HL-60 (cell line): ENCODE measurements around the gene PROCA1.

Experiments
- GABPA ChIP-seq: IDR thresholded peaks from 2 replicates; pipeline ENCODE4 v1.6.1; 2012; ENCODE audit warnings: low read depth
- POLR2AphosphoS5 ChIP-seq: IDR thresholded peaks from 2 replicates; pipeline ENCODE4 v1.6.1; 2012; ENCODE audit warnings: low read depth
- TF ChIP-seq, protein P1 (sequence below): IDR thresholded peaks from one replicate; pipeline ENCODE4 v1.5.1; 2011; ENCODE audit warnings: low read length, control low read depth, inconsistent platforms; ENCODE audit not compliant: insufficient read depth

DNA sequence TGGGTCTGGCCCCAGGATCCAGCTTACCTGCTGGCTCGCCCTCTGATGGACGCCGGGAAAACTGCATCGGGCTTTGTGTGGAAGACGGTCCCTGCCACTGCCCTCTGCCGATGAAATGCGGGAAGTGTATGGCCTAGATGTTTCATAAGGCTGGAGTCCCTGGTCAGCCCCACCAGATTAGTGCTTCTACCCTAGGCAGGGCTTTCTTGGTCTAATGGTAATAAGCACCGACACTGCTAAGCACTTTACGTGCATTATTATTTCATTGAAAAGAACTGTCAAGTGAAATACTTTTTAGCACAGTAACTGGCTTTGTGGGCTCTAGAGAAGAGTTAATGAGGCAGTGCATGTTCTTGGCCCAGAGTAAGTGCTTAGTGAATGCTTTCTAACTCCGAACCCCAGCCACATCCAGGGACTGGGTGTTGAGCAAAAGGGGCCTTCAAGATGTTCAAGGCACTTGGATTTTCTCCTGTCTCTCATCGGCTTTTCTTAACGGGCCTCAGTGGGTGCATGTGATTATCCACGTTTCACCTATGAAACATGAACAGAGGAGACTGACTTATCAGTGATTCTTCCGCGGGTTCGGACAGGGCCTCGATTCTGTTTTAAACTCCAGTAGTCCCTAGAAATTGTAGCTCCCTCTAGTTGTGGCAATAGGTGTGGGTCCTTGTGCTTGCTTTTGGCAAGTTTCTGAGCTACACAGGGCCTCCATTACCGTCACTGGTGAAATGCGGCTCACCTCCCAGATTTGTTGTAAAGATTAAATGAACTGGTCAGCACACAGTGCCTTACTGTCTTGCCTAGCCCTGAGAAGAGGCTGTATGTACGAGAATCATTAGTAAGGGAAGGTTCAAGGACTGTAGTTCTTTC is 38.7 kb upstream of the PROCA1 start:
- TF ChIP-seq, protein P1, sequence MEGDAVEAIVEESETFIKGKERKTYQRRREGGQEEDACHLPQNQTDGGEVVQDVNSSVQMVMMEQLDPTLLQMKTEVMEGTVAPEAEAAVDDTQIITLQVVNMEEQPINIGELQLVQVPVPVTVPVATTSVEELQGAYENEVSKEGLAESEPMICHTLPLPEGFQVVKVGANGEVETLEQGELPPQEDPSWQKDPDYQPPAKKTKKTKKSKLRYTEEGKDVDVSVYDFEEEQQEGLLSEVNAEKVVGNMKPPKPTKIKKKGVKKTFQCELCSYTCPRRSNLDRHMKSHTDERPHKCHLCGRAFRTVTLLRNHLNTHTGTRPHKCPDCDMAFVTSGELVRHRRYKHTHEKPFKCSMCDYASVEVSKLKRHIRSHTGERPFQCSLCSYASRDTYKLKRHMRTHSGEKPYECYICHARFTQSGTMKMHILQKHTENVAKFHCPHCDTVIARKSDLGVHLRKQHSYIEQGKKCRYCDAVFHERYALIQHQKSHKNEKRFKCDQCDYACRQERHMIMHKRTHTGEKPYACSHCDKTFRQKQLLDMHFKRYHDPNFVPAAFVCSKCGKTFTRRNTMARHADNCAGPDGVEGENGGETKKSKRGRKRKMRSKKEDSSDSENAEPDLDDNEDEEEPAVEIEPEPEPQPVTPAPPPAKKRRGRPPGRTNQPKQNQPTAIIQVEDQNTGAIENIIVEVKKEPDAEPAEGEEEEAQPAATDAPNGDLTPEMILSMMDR, result peak; percentile 100
- TF ChIP-seq POLR2AphosphoS5, result no peak
- TF ChIP-seq GABPA, result no peak
